Measurements from ENCODE around the gene CRHBP.
"Not testable (repeated sequence)": the region's sequence is repeated elsewhere in the genome, so short reads cannot be mapped to it uniquely, and the experiment has no call there.

Gene CRHBP

GRCh38 chr5:76952795-76953536 is at the start of gene CRHBP:
CRHBP (plus strand) TSS chr5:76953045; CDS start chr5:76953135, 90 bp downstream.
- no peak for DNase-seq (ENCODE audit: low read depth)

DNA sequence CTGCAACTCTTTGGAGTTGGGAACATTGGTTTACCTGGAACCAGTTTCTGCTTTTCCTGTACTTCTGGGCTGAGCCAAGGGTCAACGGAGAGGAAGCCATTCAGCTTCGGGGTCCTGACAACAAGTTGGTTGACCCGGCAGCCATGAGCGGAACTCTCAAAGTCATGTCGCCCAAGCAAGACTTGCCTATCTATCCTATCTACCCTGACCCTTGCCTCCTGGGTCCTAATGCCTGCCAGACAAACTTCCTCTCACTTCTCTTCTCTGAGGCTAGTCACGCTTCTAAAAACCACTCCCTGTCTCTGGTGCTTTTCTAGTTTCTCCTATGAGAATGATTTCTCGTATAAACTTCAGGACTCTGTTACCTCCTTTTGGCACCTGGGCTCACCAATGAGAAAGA is 44.7 kb upstream of the CRHBP start:
- no peak for DNase-seq (ENCODE audit: low read depth)

- DNase-seq (ENCODE audit: low read depth), result not testable (repeated sequence)
These were observed 42.4 kb upstream of the CRHBP start for GRCh38 chr5:76910344-76910933.

DNA sequence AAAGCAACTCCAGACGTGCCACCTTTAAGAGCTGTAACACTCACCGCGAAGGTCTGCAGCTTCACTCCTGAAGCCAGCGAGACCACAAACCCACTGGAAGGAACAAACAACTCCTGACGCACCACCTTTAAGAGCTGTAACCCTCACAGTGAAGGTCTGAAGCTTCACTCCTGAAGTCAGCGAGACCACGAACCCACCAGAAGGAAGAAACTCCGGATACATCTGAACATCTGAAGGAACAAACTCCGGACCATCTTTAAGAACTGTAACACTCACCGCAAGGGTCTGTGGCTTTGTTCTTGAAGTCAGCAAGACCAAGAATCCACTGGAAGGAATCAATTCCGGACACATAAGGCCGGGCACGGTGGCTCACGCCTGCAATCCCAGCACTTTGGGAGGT is 38.2 kb upstream of the CRHBP start:
- not testable (repeated sequence) for DNase-seq (ENCODE audit: low read depth)

GRCh38 chr5:76918539-76918938 is 34.3 kb upstream of the CRHBP start:
- no peak for DNase-seq (ENCODE audit: low read depth)

DNA sequence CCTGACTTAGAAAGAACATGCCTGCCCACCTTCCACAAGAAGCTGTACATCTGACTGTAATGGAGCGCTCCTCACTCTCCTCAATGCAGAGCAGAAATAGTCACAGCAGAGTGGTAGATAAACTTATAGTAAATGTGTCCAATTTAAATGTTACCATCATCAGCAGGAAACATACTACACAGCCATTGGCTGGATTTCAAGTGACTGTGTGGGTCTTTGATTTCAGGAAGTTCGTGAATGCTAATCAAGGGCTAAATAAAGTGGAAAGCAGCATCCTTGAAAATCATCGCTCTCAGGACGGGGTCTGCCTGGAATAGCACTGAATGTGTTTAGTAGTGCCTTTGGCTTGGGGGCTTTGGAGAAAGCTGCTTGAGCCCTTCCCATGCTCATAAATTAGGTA is 32.4 kb upstream of the CRHBP start:
- no peak for DNase-seq (ENCODE audit: low read depth)

GRCh38 chr5:76926329-76927105 is 26.3 kb upstream of the CRHBP start:
- DNase-seq (ENCODE audit: low read depth), result peak; percentile 6

DNA sequence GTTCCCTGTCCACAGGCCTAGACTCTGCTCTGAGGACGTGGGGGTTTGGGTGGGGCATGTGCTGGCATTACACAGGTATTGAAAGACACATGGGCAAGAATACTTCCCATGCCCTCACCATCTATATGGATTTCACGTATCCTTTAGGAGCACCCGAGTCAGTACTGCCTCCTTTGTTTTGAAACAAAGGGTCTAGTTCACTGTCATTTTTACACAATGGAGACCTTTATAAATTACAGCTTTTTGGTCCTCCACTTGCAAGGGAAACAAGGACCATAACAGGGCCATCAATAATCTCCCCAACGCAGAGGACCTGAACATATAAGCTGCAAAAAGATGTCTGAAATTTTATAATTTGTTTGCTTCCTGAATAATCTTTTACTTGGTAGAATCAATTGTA is 24.9 kb upstream of the CRHBP start:
- DNase-seq (ENCODE audit: low read depth), result no peak

- DNase-seq (ENCODE audit: low read depth), result no peak
These were observed 22.8 kb upstream of the CRHBP start for GRCh38 chr5:76930083-76930482.

DNA sequence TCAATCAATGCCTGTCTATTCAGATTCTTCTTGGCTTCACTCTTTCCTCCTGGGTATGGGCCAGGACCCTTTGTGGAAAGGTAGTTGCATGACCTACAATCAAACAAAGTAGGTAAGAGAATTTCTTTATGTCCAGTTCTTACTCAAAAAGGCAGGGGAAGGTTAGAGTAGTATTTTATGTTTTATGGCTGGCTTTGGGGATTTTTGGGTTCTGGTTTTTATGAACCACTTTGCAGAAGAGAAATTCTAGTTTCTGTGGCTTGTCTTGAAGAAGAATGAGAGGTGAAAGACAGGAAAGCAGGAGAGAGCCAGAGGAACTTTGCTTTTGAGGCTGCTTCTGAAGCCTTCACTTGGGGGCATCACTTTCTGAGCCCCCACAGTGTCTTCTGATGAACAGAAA is 14.7 kb upstream of the CRHBP start:
- no peak for DNase-seq (ENCODE audit: low read depth)

DNA sequence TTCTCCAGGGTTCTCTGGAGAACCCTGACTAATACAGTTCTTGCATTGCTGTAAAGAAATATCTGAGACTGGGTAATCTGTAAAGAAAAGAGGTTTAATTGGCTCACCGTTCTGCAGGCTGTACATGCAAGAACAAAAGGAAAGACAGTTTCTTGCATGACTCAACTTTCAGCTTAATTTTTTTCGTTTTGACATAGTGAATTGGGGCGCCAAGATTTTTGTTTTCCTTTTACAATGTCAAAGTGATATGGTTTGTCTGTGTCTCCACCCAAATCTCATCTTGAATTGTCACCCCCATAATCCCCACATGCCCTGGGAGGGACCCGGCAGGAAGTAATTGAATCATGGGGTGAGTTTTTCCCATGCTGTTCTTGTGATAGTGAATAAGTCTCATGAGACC is 11.8 kb upstream of the CRHBP start:
- DNase-seq (ENCODE audit: low read depth), result no peak

DNA sequence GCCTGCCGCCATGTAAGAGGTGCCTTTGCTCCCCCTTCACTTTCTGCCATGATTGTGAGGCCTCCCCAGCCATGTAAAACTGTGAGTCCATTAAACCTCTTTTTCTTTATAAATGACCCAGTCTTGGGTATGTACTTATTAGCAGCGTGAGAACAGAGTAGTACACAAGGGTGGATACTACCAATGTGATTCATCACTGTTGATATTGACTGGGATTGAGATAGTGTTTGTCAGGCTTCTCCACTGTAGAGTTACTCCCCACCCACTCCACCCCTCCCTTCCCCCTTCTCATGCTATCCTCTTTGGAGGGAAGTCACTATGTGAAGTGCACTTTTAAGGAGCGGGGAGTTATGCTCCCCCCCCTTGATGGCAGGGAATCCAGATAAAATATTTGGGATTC is 11.4 kb upstream of the CRHBP start:
- DNase-seq (ENCODE audit: low read depth), result peak; percentile 18

GRCh38 chr5:76942581-76942980 is 10.3 kb upstream of the CRHBP start:
- DNase-seq (ENCODE audit: low read depth), result peak; percentile 86

DNA sequence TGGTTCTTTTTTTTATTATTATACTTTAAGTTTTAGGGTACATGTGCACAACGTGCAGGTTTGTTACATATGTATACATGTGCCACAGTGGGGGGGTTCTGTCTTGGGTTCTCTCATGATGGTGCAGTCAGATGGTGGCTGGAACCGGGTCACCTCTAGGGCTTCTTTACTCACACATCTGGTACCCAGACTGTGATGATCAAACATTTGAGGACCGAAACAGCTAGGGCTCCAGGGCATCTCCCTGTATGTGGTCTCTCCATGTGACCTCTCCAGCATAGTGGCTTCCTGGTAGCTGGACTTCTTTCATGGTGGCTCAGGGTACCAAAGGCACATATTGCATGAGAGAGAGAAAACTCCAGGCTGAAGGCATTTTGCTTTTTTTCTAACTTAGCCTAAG is 9.8 kb upstream of the CRHBP start:
- peak; percentile 62 for DNase-seq (ENCODE audit: low read depth)

DNA sequence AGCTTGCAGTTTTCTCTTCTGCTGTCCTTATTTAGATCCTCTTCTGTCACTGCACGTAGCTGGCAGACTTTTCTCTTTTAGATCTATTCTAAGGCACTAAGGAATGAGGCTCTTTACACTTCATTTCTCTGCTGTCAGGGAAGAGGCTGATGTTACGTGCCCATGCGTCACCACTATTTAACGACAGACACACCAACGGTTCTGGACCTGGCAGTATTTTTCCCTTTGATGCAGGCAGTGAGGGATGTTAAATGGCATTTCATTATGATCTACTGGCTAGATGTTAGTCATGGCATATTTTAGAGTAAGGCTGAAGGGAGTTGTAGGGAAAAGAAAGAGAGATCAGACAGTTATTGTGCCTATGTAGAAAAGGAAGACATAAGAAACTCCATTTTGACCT is 8.2 kb upstream of the CRHBP start:
- DNase-seq (ENCODE audit: low read depth), result peak; percentile 8

DNA sequence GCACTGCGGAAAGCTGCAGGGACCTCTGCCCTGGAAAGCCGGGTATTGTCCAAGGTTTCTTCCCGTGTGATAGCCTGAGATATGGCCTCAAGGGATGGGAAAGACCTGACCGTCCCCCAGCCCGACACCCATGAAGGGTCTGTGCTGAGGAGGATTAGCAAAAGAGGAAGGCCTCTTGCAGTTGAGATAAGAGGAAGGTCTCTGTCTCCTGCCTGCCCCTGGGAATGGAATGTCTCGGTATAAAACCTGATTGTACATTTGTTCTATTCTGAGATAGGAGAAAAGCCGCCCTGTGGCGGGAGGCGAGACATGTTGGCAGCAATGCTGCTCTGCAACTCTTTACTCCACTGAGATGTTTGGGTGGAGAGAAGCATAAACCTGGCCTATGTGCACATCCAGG is 7.6 kb upstream of the CRHBP start:
- not testable (repeated sequence) for DNase-seq (ENCODE audit: low read depth)

- DNase-seq (ENCODE audit: low read depth), result no peak
These were observed 6.8 kb upstream of the CRHBP start for GRCh38 chr5:76946090-76946489.

GRCh38 chr5:76947082-76947503 is 5.8 kb upstream of the CRHBP start:
- no peak for DNase-seq (ENCODE audit: low read depth)

DNA sequence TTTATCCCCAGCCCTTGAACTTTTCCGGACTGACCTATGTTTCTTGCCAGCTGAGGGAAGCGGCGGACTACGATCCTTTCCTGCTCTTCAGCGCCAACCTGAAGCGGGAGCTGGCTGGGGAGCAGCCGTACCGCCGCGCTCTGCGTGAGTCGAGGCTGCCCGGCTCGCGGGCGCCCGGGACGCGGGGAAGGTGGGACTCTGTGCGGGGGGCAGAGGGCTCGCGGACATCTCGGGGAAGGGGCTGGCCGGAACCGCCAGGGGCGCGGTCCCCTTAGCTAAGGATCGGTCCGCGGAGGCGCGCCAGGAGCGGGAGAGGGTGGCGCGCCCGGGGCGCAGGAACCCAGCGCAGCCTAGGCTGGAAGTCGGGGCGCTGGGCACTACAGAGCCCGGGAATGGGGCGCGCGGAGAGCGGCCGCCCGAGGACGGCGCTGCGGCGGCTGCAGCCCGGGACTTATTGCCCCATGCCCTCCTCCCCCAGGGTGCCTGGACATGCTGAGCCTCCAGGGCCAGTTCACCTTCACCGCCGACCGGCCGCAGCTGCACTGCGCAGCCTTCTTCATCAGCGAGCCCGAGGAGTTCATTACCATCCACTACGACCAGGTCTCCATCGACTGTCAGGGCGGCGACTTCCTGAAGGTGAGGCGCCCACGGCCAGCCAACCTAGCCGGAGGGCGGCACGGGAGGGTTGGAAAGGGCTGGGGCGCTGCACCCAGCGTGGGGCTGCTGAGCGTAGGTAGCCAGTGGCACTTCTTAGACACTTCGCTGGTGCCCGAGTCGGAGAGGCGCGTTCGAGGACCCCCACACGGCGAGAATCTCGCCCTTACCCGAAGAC is 922 bp downstream of the CRHBP start:
- DNase-seq (ENCODE audit: low read depth), result no peak

DNA sequence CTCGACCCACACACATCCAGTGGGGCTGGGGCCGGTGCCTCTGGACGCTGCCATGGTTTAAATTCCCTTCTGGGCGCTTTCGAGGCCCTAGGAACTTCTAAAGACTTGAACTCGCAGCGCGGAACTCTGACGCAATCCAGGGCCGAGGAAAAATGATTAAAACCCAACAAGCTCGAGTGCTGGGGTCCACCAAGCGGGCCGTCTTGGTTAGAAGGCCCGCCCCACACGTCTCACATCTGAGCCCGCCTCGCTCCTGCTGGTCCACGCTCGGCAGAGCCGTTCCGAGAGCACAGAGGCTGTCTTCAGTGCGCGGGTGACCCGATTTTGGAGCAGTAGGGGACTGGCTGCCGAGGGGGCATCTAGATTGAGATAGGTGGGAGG is 1.5 kb downstream of the CRHBP start:
- no peak for DNase-seq (ENCODE audit: low read depth)

GRCh38 chr5:76956033-76956432 is 3.2 kb downstream of the CRHBP start:
- no peak for DNase-seq (ENCODE audit: low read depth)

All from EH (cell line).